ENCODE data around the gene FBXL3. TPM values are rescaled to one million over a fixed set of nuclear protein-coding genes. Genes with fewer than 3 reads are reported as not detected.

FBXL3 gene
- total and polyA plus RNA-seq, 7 donors, result 12.5 to 41.3 (median 24.9) TPM

GRCh38 chr13:76994281-76994680 is 32.7 kb downstream of the FBXL3 start:
- Histone ChIP-seq H3K27ac (no peak overlapping the region), H3K4me1 (peaks cover 11% of the 10 kb centered on the region), H3K36me3 (ENCODE audit: insufficient read depth in 1 of 2, low read depth in 1 of 2) (peaks cover 3 to 42% of the 10 kb centered on the region in 2 donors), H3K27me3 (ENCODE audit: insufficient read depth in 3 of 3, low read length in 2 of 3) (no peaks in the 10 kb centered on the region), H3K9me3 (no peaks in the 10 kb centered on the region), H3K4me3 (no peak overlapping the region)
- ATAC-seq (no peak), DNase-seq (no peak)
- WGBS, 3 donors, result 95 to 100% (median 96%) methylated on average over 3 of the region's 3 CpGs
- intact Hi-C loops (cut with DNase I), result loop anchor here in 1 of 2 donors (5.0 kb wide), 1 partner anchor 33 kb away; the partner anchor contains the start of gene FBXL3
- TF ChIP-seq CTCF (IDR thresholded peaks at IDR 0.05), result no peak

GRCh38 chr13:76993473-76993872 is 33.5 kb downstream of the FBXL3 start:
- intact Hi-C loops (cut with DNase I), result loop anchor here in 1 of 2 donors (5.0 kb wide), 1 partner anchor 34 kb away; the partner anchor contains the start of gene FBXL3
- peaks cover 11% of the 10 kb centered on the region for H3K4me1 ChIP-seq
- H3K27ac ChIP-seq, result peak overlapping the region; percentile 91
- H3K27me3 ChIP-seq (ENCODE audit: insufficient read depth in 3 of 3, low read length in 2 of 3), result no peaks in the 10 kb centered on the region
- H3K9me3 ChIP-seq, result no peaks in the 10 kb centered on the region
- WGBS, 3 donors, result 82 to 88% (median 87%) methylated on average over 5 of the region's 5 CpGs
- H3K4me3 ChIP-seq, result peak overlapping the region; percentile 86
- peaks cover 3 to 34% of the 10 kb centered on the region in 2 donors for H3K36me3 ChIP-seq (ENCODE audit: insufficient read depth in 1 of 2, low read depth in 1 of 2)
- DNase-seq (no peak), ATAC-seq (no peak)
- no peak for TF ChIP-seq CTCF (IDR thresholded peaks at IDR 0.05)

GRCh38 chr13:76993021-76993420 is 33.9 kb downstream of the FBXL3 start:
- intact Hi-C loops (cut with DNase I), result loop anchor here in 1 of 2 donors (5.0 kb wide), 1 partner anchor 34 kb away; the partner anchor contains the start of gene FBXL3
- Histone ChIP-seq H3K4me1 (peaks cover 11% of the 10 kb centered on the region), H3K4me3 (peak overlapping the region; percentile 86), H3K27me3 (ENCODE audit: insufficient read depth in 3 of 3, low read length in 2 of 3) (no peaks in the 10 kb centered on the region), H3K27ac (peak overlapping the region; percentile 91), H3K9me3 (no peaks in the 10 kb centered on the region), H3K36me3 (ENCODE audit: insufficient read depth in 1 of 2, low read depth in 1 of 2) (peaks cover 3 to 30% of the 10 kb centered on the region in 2 donors)
- TF ChIP-seq CTCF (IDR thresholded peaks at IDR 0.05), result no peak
- ATAC-seq (no peak), DNase-seq (no peak)
- WGBS, 3 donors, result 38 to 47% (median 39%) methylated on average over 3 of the region's 3 CpGs

GRCh38 chr13:76992548-76993001 is 34.4 kb downstream of the FBXL3 start:
- peak overlapping the region; percentile 91 for H3K27ac ChIP-seq
- no peaks in the 10 kb centered on the region for H3K27me3 ChIP-seq (ENCODE audit: insufficient read depth in 3 of 3, low read length in 2 of 3)
- H3K4me3 ChIP-seq, result peak overlapping the region; percentile 86
- peaks cover 11% of the 10 kb centered on the region for H3K4me1 ChIP-seq
- intact Hi-C loops (cut with DNase I), result loop anchor here in 1 of 2 donors (5.0 kb wide), 1 partner anchor 35 kb away; the partner anchor contains the start of gene FBXL3
- H3K36me3 ChIP-seq (ENCODE audit: insufficient read depth in 1 of 2, low read depth in 1 of 2), result peaks cover 3 to 27% of the 10 kb centered on the region in 2 donors
- 1 to 2% (median 2%) methylated on average over 20 of the region's 20 CpGs for WGBS, 3 donors
- TF ChIP-seq CTCF (IDR thresholded peaks at IDR 0.05), result no peak
- DNase-seq (no peak), ATAC-seq (peak in 3 of 4 donors; percentile 5 to 20 (median 19))
- H3K9me3 ChIP-seq, result no peaks in the 10 kb centered on the region
